Placental epithelial cell (primary cell): ENCODE measurements around the gene TELO2. TPM values are rescaled to one million over a fixed set of nuclear protein-coding genes. Genes with fewer than 3 reads are reported as not detected.

Experiments
- total RNA-seq: library from RNA; depleted of rRNA; stranded (reverse); fragments of >200 nt; gene quantifications from 2 replicates; pipeline ENCODE4 v1.2.3, GENCODE V29; 2012

The TELO2 gene
- 15.3 and 18.9 TPM in 2 replicates for total RNA-seq

DNA sequence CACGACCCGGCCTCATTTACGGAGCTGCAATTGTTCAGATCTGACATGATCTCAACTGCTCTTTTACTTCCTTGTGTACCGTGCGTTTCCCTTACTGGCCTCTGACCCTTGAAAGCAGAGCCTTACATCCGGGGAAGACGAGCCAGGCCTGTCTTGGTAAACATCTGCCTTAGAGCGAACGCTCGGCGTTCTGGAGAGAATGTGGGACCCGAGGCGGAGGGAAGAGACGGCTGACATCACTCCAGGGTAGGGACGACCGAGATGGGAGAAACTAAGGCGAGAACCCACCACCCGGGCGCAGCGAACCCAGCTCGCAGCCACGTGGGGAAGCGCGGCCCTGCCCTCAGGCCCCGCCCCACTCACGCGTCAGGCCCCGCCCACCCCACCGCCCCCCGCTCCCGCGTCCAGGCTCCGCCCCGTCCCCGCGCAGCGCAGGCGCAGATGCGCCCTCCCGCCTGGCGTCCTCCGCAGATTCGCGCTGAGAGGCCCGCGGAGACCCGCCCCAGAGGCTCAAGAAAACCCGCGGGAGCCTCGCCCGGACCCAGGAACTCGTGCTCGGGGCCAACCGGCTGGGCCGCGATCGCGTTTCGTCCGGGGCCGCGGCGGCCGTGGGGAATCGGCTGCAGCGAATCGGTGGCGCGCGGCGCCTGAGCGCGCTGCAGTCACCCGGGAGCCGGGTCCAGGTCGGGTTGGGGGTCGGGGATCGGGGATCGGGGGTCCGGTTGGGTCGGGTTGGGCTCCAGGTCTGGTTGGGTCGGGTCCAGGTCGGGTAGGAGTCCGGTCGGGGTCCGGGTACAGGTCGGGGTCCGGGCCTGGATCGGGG is at the start of gene TELO2:
TELO2 (plus strand) TSS at position 438 of the 823 bp plus-strand sequence. CDS start 922 bp downstream, outside the sequence.

GRCh38 chr16:1443980-1444729 is 49.0 kb upstream of the TELO2 start, which contains the start of gene CCDC154:
CCDC154 (minus strand) TSS chr16:1444556; CDS start chr16:1444322, 234 bp downstream.

GRCh38 chr16:1474796-1475551 is 18.2 kb upstream of the TELO2 start, which contains the start of gene CLCN7:
CLCN7 (minus strand) TSS chr16:1475028; CDS start chr16:1474974, 54 bp downstream.

GRCh38 chr16:1488619-1489018 is 4.5 kb upstream of the TELO2 start, which contains the start of gene PTX4:
PTX4 (minus strand) TSS chr16:1488944; CDS start chr16:1488909, 35 bp downstream.

DNA sequence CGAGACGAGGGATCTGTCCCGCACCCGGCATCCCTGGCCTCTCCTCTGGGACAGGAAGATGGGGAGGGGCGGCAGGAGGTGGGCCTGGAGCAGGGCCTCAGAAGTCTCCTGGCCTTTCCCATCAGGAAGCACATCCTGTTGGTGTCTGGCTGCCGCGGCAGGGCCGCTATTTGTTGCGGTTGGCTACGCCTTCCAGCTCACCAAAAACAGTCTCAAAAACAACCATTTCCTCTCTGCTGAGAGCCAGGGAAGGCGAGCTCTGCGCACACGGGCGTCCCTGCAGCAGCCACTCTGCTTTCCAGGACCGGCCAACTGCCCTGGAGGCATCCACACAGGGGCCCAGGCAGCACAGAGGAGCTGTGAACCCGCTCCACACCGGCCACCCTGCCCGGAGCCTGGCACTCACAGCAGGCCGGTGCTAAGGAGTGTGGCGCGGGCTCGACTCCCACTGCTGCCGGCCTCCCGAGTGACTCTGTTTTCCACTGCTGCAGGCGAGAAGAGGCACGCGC is 40.3 kb downstream of the TELO2 start, which contains the start of gene TMEM204:
TMEM204 (plus strand) TSS at position 224 of the 509 bp plus-strand sequence. CDS start 610 bp downstream, outside the sequence.

Other genes with a start within 250 kb of the TELO2 start
- not detected in 2 replicates for gene TPSD1, start 237.3 kb upstream of the TELO2 start, total RNA-seq
- 46.3 and 51.9 TPM in 2 replicates for gene UBE2I, start 183.7 kb upstream of the TELO2 start, total RNA-seq
- gene BAIAP3, start 159.7 kb upstream of the TELO2 start, total RNA-seq = 0.54 TPM in 1 of 2 replicates, not detected in the other
- 41.2 and 84.2 TPM in 2 replicates for gene TSR3, start 141.5 kb upstream of the TELO2 start, total RNA-seq
- 30.8 and 53.4 TPM in 2 replicates for gene GNPTG, start 141.4 kb upstream of the TELO2 start, total RNA-seq
- 7.0 and 7.5 TPM in 2 replicates for gene UNKL, start 78.7 kb upstream of the TELO2 start, total RNA-seq
- gene UQCC4, start 72.6 kb upstream of the TELO2 start, total RNA-seq = 12.4 and 15.3 TPM in 2 replicates
- not detected in 2 replicates for gene PERCC1, start 62.3 kb upstream of the TELO2 start, total RNA-seq
- 0.33 and 0.39 TPM in 2 replicates for gene CCDC154, start 48.8 kb upstream of the TELO2 start, total RNA-seq
- 47.3 and 78.1 TPM in 2 replicates for gene CLCN7, start 18.3 kb upstream of the TELO2 start, total RNA-seq
- gene PTX4, start 4.4 kb upstream of the TELO2 start, total RNA-seq = not detected in 2 replicates
- gene TMEM204, start 40.3 kb downstream of the TELO2 start, total RNA-seq = under 0.01 TPM in 1 of 2 replicates, not detected in the other
- gene IFT140, start 118.7 kb downstream of the TELO2 start, total RNA-seq = 38.5 and 45.2 TPM in 2 replicates
- 17.2 and 20.8 TPM in 2 replicates for gene CRAMP1, start 119.0 kb downstream of the TELO2 start, total RNA-seq
- gene JPT2, start 184.9 kb downstream of the TELO2 start, total RNA-seq = 56.9 and 98.6 TPM in 2 replicates
- 80.5 and 89.4 TPM in 2 replicates for gene MAPK8IP3, start 212.8 kb downstream of the TELO2 start, total RNA-seq